ENCODE results near the gene MTFR1L. TPM values are rescaled to one million over a fixed set of nuclear protein-coding genes. Genes with fewer than 3 reads are reported as not detected.

Gene MTFR1L
- total and polyA plus RNA-seq, 7 donors, result 26.1 to 150 (median 106) TPM

- Histone ChIP-seq H3K36me3 (peaks cover 12 to 54% (median 28%) of the 10 kb centered on the region in 4 donors), H3K4me1 (peaks cover 2 to 22% (median 18%) of the 10 kb centered on the region in 4 donors), H3K27me3 (no peaks in the 10 kb centered on the region), H3K4me3 (no peak overlapping the region), H3K9me3 (no peaks in the 10 kb centered on the region), H3K27ac (no peak overlapping the region)
- DNase-seq, result no peak
- intact Hi-C loops (cut with DNase I), result loop anchor here (10.0 kb wide), 1 partner anchor 571 kb away; the partner anchor contains the start of gene RSRP1
- TF ChIP-seq POLR2A (IDR thresholded peaks at IDR 0.05) (no peak), EP300 (IDR thresholded peaks at IDR 0.05) (no peak), POLR2AphosphoS5 (IDR thresholded peaks at IDR 0.05) (no peak)
- TF ChIP-seq, protein P1, sequence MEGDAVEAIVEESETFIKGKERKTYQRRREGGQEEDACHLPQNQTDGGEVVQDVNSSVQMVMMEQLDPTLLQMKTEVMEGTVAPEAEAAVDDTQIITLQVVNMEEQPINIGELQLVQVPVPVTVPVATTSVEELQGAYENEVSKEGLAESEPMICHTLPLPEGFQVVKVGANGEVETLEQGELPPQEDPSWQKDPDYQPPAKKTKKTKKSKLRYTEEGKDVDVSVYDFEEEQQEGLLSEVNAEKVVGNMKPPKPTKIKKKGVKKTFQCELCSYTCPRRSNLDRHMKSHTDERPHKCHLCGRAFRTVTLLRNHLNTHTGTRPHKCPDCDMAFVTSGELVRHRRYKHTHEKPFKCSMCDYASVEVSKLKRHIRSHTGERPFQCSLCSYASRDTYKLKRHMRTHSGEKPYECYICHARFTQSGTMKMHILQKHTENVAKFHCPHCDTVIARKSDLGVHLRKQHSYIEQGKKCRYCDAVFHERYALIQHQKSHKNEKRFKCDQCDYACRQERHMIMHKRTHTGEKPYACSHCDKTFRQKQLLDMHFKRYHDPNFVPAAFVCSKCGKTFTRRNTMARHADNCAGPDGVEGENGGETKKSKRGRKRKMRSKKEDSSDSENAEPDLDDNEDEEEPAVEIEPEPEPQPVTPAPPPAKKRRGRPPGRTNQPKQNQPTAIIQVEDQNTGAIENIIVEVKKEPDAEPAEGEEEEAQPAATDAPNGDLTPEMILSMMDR (IDR thresholded peaks at IDR 0.05), result no peak
- 89 to 92% methylated on average over 15 of the region's 15 CpGs for whole genome bisulfite sequencing, 2 donors
Observed at GRCh38 chr1:25816112-25816718, 3.5 kb upstream of the MTFR1L start.

- Histone ChIP-seq H3K4me1 (peaks cover 2 to 32% (median 28%) of the 10 kb centered on the region in 4 donors), H3K9me3 (no peaks in the 10 kb centered on the region), H3K36me3 (peaks cover 9 to 39% (median 21%) of the 10 kb centered on the region in 4 donors), H3K27me3 (no peaks in the 10 kb centered on the region), H3K4me3 (no peak overlapping the region), H3K27ac (peak overlapping the region in 2 of 4 donors; percentile 1 to 90)
- no peak for DNase-seq
- 41 to 59% methylated on average over 8 of the region's 8 CpGs for WGBS, 2 donors
- intact Hi-C loops (cut with DNase I), result loop anchor here (10.0 kb wide), 1 partner anchor 573 kb away; the partner anchor contains the start of gene RSRP1
- TF ChIP-seq EP300 (IDR thresholded peaks at IDR 0.05) (no peak), POLR2AphosphoS5 (IDR thresholded peaks at IDR 0.05) (no peak), POLR2A (IDR thresholded peaks at IDR 0.05) (no peak)
- TF ChIP-seq, protein P1 (IDR thresholded peaks at IDR 0.05), result no peak
Observed at GRCh38 chr1:25817840-25818501, 1.8 kb upstream of the MTFR1L start.

- H3K4me1 ChIP-seq, result peaks cover 2 to 35% (median 29%) of the 10 kb centered on the region in 4 donors
- TF ChIP-seq POLR2AphosphoS5 (IDR thresholded peaks at IDR 0.05) (no peak), EP300 (IDR thresholded peaks at IDR 0.05) (no peak), POLR2A (IDR thresholded peaks at IDR 0.05) (no peak)
- TF ChIP-seq, protein P1 (IDR thresholded peaks at IDR 0.05), result no peak
- intact Hi-C loops (cut with DNase I), result loop anchor here (10.0 kb wide), 1 partner anchor 574 kb away; the partner anchor contains the start of gene RSRP1
- H3K4me3 ChIP-seq, result peak overlapping the region in 2 of 4 donors; percentile 88 to 97
- H3K36me3 ChIP-seq, result peaks cover 9 to 39% (median 16%) of the 10 kb centered on the region in 4 donors
- H3K9me3 ChIP-seq, result no peaks in the 10 kb centered on the region
- H3K27ac ChIP-seq, result peak overlapping the region; percentile 90 to 96 (median 91)
- no peaks in the 10 kb centered on the region for H3K27me3 ChIP-seq
- WGBS, 2 donors, result 20 to 68% methylated on average over 6 of the region's 6 CpGs
- DNase-seq, result no peak
Observed at GRCh38 chr1:25818569-25818968, 1.2 kb upstream of the MTFR1L start.

- peaks cover 2 to 35% (median 29%) of the 10 kb centered on the region in 4 donors for H3K4me1 ChIP-seq
- H3K27me3 ChIP-seq, result no peaks in the 10 kb centered on the region
- no peak for TF ChIP-seq POLR2A (IDR thresholded peaks at IDR 0.05)
- TF ChIP-seq, protein P1 (IDR thresholded peaks at IDR 0.05), result no peak
- TF ChIP-seq EP300 (IDR thresholded peaks at IDR 0.05), result no peak
- TF ChIP-seq POLR2AphosphoS5 (IDR thresholded peaks at IDR 0.05), result no peak
- peak overlapping the region; percentile 90 to 96 (median 91) for H3K27ac ChIP-seq
- H3K4me3 ChIP-seq, result peak overlapping the region; percentile 78 to 97 (median 92)
- intact Hi-C loops (cut with DNase I), result loop anchor here (5.0 kb wide), 1 partner anchor 177 kb away; the partner anchor contains the start of gene PAFAH2
- H3K36me3 ChIP-seq, result peaks cover 0 to 26% (median 4%) of the 10 kb centered on the region in 4 donors
- WGBS, 2 donors, result 1% methylated on average over 67 of the region's 67 CpGs
- DNase-seq, result peak; percentile 77
- H3K9me3 ChIP-seq, result no peaks in the 10 kb centered on the region
Observed at GRCh38 chr1:25820247-25821111, 725 bp downstream of the MTFR1L start.
